Measurements from ENCODE around the gene DHFR2.
"Not testable (repeated sequence)": the region's sequence is repeated elsewhere in the genome, so short reads cannot be mapped to it uniquely, and the experiment has no call there.

The DHFR2 gene

GRCh38 chr3:94065122-94065521, 2.4 kb upstream of the DHFR2 start:
- no peak for DNase-seq

- DNase-seq, result no peak
Measured at GRCh38 chr3:94064243-94064860, 1.6 kb upstream of the DHFR2 start.

- no peak for DNase-seq
Measured at GRCh38 chr3:94063496-94064119, 892 bp upstream of the DHFR2 start.

GRCh38 chr3:94061297-94061696, 1.4 kb downstream of the DHFR2 start:
- DNase-seq, result no peak

GRCh38 chr3:94050546-94050945, 12.2 kb downstream of the DHFR2 start:
- DNase-seq, result no peak

GRCh38 chr3:94049267-94049666, 13.4 kb downstream of the DHFR2 start:
- no peak for DNase-seq

GRCh38 chr3:94046533-94046932, 16.2 kb downstream of the DHFR2 start:
- DNase-seq, result no peak

GRCh38 chr3:94044100-94044936, 18.4 kb downstream of the DHFR2 start:
- not testable (repeated sequence) for DNase-seq

- DNase-seq, result no peak
Measured at GRCh38 chr3:94043285-94043684, 19.4 kb downstream of the DHFR2 start.

GRCh38 chr3:94036909-94037507, 25.7 kb downstream of the DHFR2 start:
- no peak for DNase-seq

GRCh38 chr3:94028093-94028837, 34.5 kb downstream of the DHFR2 start, which contains the start of gene STX19:
Gene STX19 (minus strand): TSS chr3:94028597. CDS start chr3:94015269, 13,328 bp downstream.
- DNase-seq, result no peak

GRCh38 chr3:94026623-94027022, 36.1 kb downstream of the DHFR2 start:
- no peak for DNase-seq

- DNase-seq, result no peak
Measured at GRCh38 chr3:94024385-94024784, 38.3 kb downstream of the DHFR2 start.

GRCh38 chr3:94020293-94020692, 42.4 kb downstream of the DHFR2 start:
- no peak for DNase-seq

- DNase-seq, result no peak
Measured at GRCh38 chr3:94019659-94020058, 43.1 kb downstream of the DHFR2 start.

- DNase-seq, result no peak
Measured at GRCh38 chr3:94015025-94015424, 47.7 kb downstream of the DHFR2 start.

GRCh38 chr3:94012185-94012584, 50.5 kb downstream of the DHFR2 start:
- no peak for DNase-seq

GRCh38 chr3:94011233-94011711, 51.4 kb downstream of the DHFR2 start:
- no peak for DNase-seq

- DNase-seq, result no peak
Measured at GRCh38 chr3:94009608-94010007, 53.1 kb downstream of the DHFR2 start.

- DNase-seq, result no peak
Measured at GRCh38 chr3:94008253-94008652, 54.5 kb downstream of the DHFR2 start.
